Activated T-cell treated with anti-CD3 and anti-CD28 coated beads, Interleukin-2, amount 50 U/mL, for 1 hour (primary cell): ENCODE data around the gene CTSF.
"Not testable (repeated sequence)": the region's sequence is repeated elsewhere in the genome, so short reads cannot be mapped to it uniquely, and the experiment has no call there.

ENCODE experiments used
- DNase-seq: peaks from one replicate; pipeline ENCODE4 v3.0.0-alpha.2; 2020

CTSF gene

DNA sequence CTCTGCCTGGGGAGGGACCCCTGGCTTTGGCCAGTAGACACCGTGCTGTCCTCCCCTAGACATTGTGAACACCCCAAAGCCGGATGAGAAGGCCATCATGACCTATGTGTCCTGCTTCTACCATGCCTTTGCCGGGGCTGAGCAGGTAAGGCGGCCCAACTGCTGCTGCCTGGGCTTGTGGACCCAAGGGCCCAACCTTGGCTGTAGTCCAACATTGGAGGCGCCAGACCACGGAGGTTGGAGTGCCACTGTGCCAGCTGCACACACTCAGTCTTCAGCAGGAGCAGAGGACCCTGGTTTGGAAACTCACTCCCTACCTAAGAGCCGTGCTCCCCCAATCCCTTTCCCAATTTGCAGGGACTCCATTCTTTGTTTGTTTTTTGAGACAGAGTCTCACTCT, 12.3 kb downstream of the CTSF start:
- no peak for DNase-seq

DNA sequence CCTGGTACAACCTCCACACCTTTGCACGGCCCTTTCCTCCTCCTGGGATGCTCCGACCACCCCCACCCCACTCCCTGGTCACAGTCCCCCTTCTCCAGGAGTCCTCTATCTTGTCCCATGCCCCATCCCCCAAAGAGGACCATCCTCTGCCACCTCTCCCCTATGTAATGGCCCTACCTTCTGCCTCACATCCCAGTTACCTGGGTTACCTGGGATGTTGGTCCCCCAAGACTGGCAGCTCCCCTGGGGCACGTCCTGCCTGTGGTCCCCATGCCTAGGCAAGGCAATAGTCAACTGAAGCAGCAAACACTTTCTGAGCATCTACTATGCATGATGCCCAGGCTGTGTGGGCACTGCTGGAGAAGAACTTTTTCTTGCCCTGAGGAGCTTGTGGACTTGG, 13.0 kb downstream of the CTSF start:
- no peak for DNase-seq

DNA sequence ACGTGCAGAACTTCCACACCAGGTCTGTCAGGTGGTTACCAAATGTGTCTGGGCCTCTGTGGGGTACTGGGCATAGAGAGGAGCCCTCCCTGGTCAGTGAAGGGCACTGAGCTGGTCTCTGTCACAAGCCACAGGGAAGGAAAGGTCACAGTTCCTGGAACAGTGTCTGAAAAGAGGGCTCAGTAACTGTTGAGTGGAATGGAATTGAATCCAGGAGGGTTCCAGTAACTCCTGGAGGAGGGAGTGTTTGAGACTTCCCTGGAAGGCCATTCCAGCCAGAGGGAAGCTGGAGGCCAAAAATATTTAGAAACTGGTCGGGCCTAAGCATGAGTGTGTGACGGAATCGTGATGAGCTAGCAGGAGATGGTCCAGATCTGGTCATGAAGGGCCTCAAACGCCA, 13.8 kb downstream of the CTSF start:
- no peak for DNase-seq

DNA sequence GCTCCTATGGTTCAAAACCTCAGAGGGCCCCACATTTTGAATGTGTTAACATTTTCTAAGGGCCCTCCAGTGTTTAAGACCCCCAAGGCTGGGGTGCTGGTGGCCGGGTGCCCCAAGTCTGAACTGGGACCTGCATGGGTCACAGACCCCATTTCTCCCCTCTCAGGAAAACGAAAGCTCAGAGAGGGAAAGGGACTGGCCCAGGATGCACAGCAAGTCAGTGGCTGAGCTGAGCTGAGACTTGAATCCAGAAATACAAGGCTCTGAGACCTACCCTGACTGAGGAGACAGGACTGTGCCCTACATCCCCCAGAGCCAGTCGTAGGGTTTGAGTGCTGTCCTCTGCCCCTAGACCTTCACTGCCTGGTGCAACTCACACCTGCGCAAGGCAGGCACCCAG, 17.5 kb downstream of the CTSF start:
- no peak for DNase-seq

DNA sequence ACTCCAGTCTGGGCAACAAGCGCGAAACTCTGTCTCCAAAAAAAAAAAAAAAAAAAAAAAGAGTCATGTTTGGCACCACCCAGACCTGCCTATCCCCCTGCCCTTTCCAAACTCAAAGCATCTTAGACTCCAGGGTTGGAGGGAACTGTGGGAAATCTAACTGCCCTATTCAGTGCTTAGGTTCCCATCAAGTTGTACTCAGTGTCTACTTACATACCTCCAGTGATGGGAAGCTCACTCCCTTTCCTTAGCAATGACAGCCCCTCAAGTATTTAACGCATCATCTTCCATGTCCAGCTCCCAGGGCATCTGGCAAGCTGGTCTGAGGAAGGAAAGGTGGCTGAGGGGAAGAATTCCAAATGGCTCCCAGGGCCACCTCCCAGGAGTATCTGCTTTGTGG, 18.7 kb downstream of the CTSF start:
- no peak for DNase-seq

DNA sequence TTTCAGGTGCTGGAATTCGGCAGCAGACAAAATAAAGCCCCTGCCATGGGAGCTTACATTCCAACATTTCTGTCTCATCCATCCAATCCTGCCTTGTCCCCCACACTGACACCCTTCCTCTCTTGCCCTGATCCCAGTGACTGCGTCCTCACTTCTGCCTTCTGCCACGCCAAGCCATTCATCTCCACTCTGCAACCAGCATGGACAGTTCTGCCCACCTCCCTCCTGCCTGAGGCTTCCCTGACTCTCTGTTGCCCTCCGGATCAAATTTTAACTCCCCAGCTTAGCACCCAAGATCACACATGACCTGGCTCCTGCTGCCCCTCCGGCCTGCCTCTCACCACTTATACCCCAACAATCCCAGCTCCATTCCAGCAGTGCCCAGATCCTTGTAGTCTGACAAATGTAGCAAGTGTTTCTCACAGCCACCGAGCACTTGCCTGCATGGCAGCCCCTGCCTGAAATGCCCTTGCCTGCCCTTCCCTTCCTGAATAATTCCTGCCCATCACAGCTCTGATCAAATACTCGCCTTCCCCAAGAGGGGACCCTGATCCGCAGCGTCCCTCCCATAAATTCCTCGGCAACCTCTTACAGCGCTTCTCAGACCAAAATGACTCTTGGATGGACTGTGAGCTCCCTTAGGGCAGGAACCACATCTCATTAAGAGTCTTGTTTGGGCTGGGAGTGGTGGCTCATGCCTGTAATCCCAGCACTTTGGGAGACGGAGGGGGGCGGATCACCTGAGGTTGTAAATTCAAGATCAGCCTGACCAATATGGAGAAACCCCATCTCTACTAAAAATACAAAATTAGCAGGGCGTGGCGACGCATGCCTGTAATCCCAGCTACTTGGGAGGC, 19.4 kb downstream of the CTSF start:
- DNase-seq = no peak

DNA sequence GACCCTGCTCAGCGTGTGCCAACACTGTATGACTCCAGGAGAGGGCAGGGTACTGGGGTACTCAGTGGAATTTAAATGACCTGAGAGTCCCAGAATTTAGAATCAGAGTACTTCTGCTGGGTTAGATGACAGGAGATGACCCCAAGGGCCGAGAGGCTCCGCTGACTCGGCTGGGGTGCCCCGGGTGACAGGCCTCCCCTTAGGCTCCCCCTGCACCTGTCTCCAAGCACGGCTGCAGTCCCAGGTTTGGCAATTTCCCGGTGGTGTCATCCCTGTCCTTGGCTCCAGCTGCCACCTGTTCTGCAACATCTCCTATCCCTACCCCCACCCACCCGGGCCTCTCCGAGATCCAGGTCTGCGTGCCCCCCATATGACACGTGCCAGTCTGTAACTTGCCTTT, 20.4 kb downstream of the CTSF start:
- no peak for DNase-seq

DNA sequence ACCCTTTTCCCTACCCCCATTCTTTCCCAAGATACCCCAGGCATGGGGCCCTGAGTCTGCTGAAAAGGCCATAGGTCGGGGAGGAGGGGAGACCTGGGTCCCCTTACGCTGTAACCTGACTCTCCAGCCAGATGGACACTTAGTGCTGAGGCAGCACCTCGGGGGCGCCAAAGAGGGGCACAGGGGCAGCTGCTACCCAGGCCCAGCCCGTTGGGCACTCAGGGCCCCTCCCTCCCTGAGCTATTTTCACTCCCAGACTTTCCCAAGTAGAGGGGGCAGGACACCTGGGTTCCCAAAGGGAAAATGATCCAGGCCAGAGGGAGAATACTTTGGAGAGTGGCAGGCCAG, 20.8 kb downstream of the CTSF start:
- no peak for DNase-seq

DNA sequence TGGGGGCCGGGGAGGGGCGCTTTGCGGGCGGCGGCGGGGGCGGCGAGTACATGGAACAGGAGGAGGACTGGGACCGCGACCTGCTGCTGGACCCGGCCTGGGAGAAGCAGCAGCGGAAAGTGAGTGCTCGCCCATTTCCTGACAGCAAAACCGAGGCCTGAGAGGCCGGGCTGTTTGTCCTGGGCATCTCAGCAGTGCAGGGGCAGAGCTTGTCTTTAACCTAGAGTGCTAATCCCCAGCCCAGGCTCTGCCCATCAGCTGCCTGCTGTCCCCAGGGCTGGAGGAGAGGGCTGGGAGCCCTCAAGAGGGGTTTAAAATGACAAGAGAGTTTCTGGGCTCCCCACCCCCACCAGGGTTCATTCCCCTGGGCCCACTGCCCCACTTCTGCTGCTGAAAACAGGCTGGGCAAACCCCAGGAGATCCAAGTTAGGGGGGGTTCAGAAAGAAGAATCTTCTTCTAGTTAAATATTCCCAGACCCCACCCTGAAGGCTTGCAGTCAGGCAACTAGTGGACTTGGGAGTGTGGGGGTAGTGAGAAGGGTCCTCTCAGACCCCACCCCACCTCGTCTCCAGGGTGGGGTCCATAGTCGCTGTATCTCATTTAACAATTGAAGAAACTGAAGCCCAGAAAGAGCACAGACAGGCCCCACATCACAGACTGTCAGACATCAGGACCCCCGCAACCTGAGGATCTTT, 21.3 kb downstream of the CTSF start:
- no peak for DNase-seq

DNA sequence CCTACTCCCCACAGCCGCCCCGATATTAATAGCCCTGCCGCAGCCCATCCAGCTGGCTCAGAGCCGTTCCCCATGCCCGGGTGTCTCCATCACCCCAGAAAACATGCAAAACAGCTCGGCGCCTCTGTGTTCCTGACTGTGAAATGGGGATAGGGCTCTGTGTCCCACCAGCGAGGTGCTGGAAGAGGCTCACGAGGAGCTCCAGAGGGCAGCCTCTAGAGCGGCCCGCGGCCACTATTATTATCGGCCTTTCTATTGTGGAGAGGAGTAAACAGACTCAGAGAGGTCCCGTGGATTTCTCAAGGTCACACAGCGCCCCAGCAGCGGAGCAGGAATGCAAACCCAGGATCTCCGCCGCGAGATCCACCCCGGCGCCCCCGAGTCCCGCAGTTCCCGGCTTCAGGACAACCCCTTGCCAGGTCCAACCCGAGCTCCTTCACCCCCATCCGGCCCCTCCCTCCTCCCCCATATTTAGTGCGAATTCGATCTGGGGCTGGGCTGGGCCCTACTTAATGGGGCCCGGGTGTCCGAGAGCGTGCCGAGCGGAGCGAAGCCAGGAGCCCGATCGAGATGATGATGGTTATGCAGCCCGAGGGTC, 21.9 kb downstream of the CTSF start, which contains the start of gene ACTN3:
ACTN3 (plus strand) TSS at position 536 of the 598 bp plus-strand sequence; CDS start at position 571, 35 bp downstream.
- no peak for DNase-seq

DNA sequence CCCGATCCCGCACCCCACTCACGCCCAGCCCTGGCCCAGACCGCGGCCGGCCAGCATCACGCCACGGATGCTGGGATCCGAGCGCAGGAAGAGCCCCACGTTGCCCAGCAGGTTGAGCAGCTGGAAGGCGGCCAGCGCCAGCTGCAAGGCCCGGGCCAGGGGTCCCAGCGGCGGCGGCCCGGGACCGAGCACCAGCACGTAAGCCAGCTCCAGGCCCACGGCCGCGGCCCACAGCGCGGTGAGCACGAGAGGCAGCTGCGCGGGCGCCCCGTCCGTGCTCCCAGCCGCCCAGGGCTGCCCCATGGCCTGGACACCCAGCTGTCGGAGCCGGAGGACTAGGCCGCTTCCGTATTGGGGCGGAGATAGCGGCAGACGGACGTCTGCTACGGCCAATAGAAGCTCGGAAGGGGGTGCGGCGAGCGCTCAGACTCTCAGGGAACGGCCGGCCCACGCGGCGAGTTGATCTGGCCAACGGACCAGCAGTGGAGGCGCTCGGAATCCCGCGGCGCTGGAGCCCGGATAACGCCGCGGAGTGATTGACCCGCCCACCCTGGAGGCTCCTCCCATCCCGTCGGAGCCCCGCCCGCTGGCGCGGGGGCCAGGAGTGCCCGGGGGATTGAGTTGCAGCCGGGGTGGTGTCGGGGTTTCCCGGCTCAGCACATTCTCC, 22.6 kb downstream of the CTSF start, which contains the start of gene ZDHHC24:
ZDHHC24 (minus strand) TSS at position 348 of the 667 bp plus-strand sequence; CDS start at position 303, 45 bp downstream.
- DNase-seq = peak; percentile 87

DNA sequence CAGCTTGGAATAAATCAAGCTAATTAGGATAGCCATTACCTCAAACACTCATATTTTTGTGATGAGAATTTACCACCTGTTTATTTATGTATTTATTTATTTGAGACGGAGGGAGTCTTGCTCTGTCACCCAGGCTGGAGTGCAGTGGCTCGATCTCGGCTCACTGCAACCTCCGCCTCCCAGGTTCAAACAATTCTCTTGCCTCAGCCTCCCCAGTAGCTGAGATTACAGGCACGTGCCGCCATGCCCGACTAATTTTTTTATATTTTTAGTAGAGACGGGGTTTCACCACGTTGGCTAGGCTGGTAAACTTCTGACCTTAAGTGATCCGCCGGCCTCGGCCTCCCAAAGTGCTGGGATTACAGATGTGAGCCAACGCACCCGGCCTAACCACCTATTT, 23.5 kb downstream of the CTSF start:
- not testable (repeated sequence) for DNase-seq

DNA sequence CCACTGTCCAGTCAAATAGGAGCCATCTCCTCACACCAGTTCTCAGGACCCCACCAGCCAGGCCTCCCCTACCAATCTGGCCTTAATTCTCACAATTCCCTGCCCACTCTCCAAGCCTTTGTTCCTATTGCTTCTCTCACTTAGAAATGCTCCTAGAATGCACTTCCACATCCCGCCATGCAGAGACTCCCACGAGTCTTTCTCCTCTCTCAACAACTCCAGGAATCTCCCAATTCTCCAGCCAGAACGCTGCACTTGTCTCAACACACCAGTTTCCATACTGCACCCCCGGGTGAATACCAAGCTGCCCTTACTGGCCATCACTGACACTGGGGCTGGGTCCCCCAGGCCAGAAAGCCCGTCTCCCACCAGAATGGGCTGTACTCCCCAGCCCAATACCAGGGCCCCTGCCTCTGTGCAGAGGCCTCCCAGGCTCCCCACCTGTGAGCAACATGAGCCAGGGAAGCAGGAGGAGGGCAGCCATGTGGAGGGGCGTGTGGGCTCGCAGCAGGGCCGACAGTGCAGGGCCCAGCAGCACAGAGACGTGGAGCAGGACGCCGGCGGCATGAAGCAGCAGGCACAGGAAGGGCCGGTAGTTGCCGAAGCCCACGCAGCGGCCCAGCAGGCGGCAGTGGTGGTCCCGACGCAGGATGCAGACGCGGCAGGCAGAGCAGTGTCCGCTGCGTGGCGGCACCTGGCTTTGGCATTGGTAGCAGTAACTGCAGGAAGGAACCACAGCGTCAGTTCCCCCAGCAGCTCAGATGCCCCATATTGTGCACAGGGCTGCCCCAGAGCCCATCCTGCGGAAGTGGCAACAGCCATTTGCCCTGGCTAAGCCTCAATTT, 24.9 kb downstream of the CTSF start:
- DNase-seq = peak; percentile 62

DNA sequence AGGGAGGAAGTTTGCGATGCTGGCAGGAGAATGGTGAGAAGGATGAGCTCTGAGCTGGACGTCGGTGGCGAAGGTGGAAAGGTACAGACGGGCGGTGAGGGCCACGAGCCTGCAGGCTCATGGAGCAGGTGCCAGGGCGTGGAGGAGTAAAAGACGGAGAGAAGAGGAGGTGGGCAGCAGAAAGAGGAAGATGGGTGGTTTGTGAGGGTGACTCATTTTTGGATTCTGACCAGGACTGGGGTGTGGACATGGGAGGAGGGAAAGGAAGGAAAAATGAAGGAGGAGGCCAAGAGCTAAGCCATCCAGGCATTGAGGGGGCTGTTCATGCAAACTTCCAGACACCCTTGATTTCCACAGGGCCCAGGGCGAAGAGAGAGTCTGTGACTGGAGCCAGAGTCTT, 26.0 kb downstream of the CTSF start:
- no peak for DNase-seq

DNA sequence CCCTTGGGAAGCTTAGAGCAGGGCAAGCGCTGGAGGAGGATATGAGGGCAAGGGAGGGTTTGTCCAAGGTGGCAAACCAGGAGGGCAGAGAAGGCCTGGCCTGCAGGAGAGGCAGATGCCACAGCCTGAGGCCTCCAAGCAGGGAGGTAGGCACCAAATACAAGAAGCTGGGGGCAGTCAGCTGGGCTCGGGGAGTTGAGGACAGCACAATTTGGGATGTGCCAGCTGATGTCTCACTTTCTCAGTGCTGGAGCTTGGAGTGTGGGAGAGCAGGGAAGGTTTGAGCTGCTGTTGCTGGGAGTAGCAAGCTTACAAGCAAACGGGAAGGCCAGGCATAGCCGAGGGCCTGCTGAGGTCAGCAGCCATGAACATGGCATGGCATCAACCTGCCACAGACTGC, 26.5 kb downstream of the CTSF start:
- DNase-seq = no peak

DNA sequence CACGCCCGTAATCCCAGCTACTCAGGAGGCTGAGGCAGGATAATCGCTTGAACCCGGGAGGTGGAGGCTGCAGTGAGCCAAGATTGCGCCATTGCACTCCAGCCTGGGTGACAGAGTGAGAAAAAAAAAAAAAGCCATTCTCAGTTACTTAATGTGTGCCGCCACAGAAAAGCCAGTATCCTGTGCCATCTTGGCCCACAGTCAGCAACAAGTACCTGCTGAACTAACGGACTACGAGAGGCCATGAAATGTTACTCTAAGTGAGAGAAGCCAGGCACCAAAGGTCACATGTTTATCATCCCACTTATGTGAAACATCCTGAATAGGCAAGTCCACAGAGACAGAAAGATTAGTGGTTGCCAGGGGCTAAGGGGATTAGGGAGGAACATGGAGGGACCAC, 27.8 kb downstream of the CTSF start:
- not testable (repeated sequence) for DNase-seq

DNA sequence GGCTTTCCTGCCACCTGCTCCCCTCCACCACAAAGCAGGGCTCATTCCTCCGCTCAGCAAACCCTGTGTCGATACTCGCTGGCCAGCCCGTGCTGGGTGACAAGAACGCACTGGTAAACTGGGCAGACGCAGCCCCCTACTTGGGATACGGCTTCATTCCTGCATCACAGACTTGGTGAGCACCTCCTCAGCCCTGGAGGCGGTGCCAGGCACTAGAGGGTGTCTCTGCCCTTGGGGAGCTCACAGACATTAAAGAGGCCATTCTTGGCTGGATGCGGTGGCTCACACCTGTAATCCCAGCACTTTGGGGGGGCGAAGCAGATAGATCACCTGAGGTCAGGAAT, 28.6 kb downstream of the CTSF start:
- DNase-seq = no peak

DNA sequence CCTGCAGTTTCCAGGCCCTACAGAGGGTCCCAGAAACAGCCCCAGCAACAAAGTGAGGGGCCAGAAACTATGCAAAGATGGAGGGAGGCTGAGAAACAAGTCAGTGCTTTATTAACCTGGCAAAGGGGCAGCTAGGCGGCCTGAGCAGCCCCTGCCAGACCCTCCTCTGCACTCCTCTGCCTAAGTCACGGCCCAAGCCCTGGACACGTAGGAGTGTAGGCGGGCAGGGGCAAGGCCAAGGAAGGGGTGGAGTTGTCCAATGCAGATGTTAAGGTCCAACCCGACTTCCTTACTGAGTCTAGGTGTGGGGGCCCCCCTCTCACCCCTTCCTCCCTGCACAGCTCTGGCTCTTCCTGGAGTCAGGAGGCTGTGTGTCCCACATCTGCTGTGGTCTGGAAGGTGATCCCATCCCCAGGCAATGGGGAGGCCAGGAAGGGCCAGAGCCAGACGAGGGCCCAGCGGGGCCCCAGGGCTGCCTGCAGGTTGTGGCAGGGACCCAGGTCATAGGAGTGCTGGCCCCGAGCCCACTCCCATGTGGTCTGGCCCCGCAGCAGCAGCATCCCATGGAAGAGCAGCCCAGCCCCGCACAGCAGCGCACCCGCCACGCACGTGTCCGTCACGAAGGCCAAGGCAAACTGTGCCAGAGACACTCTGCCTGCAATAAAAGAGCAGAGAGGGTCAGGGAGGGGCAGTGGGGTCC, 29.1 kb downstream of the CTSF start:
- DNase-seq = no peak

DNA sequence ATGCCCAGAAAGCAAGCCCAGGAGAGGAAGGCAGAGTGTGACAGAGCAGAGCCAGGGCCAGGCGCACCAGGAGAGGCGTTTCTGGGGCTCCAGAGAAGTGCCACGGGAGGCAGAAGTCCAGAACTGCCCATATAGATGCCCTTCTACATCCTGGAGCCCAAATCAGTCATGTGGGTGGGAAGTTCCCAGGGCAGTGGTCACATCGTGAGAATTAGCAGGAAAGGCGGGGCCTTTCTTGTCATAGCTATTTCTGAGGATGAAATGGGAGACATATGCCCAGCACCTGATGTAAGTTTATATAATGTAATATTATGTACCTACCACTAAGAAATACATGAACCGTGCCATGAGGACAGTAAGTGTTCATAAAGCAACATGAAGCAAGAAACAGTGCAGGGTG, 35.6 kb downstream of the CTSF start:
- no peak for DNase-seq

DNA sequence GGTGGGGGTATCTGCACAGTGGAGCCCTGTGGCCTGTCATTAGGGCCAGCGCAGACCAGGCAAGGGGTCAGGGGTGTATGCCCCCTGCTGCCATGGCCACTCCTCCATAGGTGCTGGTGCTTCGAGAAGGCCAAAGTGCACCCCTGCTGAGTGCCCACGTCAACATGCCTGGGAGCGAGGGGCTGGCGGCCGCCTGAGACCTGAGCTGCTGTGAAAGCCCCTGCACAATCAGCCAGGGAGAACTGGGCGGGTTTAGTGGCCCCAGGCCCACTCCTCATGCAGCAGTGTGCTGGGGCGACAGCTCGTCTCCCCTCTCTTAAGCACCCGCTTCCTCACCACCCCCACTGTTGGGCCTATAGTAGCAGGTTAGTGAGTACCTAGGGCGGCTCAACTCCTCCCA, 36.6 kb downstream of the CTSF start:
- DNase-seq = no peak

DNA sequence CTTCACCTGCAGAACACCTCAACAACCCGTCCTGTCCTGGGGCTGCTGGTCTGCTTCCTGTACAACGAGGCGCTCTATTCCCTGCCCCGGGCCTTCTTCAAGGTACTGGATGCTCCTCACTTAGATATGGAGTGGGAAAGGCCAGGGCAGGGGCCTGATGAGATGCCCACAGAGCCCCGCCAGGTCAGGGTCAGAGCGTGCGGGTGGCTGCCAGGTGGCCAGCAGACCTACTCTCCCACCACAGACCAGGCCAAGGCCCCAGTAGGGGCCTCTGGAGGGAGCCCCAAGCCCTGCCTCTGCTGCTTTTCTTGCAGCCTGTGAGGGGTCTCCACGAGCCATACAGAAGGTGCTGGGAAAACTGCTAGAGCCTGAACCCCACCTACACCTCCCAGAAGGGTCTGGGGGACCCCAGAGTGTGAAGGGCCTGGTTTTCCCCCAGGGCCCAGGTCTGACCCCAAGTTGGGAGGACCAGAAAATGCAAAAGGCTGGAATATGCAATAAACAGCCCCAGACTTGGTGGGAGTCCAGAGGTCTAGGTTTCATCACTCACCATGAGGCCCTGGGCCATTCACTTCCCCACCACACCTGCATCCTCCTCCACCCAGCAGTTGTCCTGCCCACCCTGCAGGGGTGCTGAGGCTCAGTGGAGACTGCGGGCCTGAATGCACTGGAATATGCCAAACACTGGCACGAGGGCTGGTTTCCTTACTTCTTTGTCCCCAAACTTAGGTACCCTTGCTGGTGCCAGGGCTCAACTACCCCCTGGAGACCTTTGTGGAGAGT, 37.3 kb downstream of the CTSF start:
- DNase-seq = no peak
